ENCODE measurements around the gene FOXK1. TPM values are rescaled to one million over a fixed set of nuclear protein-coding genes. Genes with fewer than 3 reads are reported as not detected.

Gene FOXK1
- total RNA-seq (2014; rRNA removed; shearing (Covaris generic)): 12.7 and 13.9 TPM in 2 replicates
- polyA plus RNA-seq (2016; fragmentation: Nextera tagmentation; extraction: Ambion mirVana): 2.0 and 2.3 TPM in 2 replicates
- long read RNA-seq, partial matches to known transcripts: 1 of 1 reads
- long read RNA-seq, other reads (novel, unspliced or antisense): 0 of 1 reads

DNA sequence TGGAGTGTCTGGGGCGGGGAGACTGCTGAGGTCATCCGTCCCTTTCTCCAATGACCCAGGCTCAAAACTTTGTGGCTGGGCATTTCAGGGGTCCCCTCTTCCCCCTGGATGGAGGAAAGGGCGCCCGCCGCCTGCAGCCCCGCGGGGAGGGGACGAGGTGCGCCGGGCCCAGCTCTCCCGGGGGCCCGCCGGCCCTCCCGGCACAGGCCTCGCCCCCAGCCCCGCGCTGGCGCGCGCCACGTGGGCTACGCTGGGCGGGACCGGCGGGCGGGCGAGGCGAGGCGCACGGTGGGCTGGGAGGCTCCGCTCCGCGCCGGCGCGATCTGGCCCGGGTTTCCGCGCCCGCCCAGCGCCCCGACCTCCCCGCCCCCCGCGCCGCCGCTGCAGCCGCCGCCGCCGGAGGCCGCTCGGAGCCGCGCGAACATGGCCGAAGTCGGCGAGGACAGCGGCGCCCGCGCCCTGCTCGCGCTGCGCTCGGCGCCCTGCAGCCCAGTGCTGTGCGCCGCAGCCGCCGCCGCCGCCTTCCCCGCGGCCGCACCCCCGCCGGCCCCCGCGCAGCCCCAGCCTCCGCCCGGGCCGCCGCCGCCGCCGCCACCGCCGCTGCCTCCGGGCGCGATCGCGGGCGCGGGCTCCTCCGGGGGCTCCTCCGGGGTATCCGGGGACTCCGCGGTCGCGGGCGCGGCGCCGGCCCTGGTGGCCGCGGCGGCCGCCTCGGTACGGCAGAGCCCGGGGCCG is at the start of gene FOXK1:
FOXK1 (plus strand) TSS at position 410 of the 735 bp plus-strand sequence; CDS start at position 424, 14 bp downstream.
- H4K20me1 ChIP-seq (replicated peaks; ENCODE audit: insufficient read depth): peaks cover 36% of the 10 kb centered on the region
- H3K79me2 ChIP-seq (replicated peaks; ENCODE audit: insufficient read depth): peaks cover 25% of the 10 kb centered on the region
- H3K4me1 ChIP-seq (ENCODE audit: insufficient read depth): peaks cover 7% of the 10 kb centered on the region; the same call in 1 of the 2 replicates
- peaks cover 2% of the 10 kb centered on the region; the same call in 1 of the 3 replicates for H3K36me3 Mint-ChIP-seq (ENCODE audit: low read depth)
- TF ChIP-seq, protein P1, sequence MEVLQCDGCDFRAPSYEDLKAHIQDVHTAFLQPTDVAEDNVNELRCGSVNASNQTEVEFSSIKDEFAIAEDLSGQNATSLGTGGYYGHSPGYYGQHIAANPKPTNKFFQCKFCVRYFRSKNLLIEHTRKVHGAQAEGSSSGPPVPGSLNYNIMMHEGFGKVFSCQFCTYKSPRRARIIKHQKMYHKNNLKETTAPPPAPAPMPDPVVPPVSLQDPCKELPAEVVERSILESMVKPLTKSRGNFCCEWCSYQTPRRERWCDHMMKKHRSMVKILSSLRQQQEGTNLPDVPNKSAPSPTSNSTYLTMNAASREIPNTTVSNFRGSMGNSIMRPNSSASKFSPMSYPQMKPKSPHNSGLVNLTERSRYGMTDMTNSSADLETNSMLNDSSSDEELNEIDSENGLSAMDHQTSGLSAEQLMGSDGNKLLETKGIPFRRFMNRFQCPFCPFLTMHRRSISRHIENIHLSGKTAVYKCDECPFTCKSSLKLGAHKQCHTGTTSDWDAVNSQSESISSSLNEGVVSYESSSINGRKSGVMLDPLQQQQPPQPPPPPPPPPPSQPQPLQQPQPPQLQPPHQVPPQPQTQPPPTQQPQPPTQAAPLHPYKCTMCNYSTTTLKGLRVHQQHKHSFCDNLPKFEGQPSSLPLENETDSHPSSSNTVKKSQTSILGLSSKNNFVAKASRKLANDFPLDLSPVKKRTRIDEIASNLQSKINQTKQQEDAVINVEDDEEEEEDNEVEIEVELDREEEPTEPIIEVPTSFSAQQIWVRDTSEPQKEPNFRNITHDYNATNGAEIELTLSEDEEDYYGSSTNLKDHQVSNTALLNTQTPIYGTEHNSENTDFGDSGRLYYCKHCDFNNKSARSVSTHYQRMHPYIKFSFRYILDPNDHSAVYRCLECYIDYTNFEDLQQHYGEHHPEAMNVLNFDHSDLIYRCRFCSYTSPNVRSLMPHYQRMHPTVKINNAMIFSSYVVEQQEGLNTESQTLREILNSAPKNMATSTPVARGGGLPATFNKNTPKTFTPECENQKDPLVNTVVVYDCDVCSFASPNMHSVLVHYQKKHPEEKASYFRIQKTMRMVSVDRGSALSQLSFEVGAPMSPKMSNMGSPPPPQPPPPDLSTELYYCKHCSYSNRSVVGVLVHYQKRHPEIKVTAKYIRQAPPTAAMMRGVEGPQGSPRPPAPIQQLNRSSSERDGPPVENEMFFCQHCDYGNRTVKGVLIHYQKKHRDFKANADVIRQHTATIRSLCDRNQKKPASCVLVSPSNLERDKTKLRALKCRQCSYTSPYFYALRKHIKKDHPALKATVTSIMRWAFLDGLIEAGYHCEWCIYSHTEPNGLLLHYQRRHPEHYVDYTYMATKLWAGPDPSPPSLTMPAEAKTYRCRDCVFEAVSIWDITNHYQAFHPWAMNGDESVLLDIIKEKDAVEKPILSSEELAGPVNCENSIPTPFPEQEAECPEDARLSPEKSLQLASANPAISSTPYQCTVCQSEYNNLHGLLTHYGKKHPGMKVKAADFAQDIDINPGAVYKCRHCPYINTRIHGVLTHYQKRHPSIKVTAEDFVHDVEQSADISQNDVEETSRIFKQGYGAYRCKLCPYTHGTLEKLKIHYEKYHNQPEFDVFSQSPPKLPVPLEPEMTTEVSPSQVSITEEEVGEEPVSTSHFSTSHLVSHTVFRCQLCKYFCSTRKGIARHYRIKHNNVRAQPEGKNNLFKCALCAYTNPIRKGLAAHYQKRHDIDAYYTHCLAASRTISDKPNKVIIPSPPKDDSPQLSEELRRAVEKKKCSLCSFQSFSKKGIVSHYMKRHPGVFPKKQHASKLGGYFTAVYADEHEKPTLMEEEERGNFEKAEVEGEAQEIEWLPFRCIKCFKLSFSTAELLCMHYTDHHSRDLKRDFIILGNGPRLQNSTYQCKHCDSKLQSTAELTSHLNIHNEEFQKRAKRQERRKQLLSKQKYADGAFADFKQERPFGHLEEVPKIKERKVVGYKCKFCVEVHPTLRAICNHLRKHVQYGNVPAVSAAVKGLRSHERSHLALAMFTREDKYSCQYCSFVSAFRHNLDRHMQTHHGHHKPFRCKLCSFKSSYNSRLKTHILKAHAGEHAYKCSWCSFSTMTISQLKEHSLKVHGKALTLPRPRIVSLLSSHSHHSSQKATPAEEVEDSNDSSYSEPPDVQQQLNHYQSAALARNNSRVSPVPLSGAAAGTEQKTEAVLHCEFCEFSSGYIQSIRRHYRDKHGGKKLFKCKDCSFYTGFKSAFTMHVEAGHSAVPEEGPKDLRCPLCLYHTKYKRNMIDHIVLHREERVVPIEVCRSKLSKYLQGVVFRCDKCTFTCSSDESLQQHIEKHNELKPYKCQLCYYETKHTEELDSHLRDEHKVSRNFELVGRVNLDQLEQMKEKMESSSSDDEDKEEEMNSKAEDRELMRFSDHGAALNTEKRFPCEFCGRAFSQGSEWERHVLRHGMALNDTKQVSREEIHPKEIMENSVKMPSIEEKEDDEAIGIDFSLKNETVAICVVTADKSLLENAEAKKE (CRISPR knock-in tag; IDR thresholded peaks at IDR 0.05): no peak
- TF ChIP-seq POLR2AphosphoS5 (IDR thresholded peaks at IDR 0.05; ENCODE audit: low read depth) (no peak), ZNF331 (CRISPR knock-in tag; IDR thresholded peaks at IDR 0.05; ENCODE audit: low read depth) (no peak)
- TF ChIP-seq, protein P2, sequence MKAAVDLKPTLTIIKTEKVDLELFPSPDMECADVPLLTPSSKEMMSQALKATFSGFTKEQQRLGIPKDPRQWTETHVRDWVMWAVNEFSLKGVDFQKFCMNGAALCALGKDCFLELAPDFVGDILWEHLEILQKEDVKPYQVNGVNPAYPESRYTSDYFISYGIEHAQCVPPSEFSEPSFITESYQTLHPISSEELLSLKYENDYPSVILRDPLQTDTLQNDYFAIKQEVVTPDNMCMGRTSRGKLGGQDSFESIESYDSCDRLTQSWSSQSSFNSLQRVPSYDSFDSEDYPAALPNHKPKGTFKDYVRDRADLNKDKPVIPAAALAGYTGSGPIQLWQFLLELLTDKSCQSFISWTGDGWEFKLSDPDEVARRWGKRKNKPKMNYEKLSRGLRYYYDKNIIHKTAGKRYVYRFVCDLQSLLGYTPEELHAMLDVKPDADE (IDR thresholded peaks at IDR 0.05): no peak
- 0 out of 2 replicates have a peak within 1 kb of the TSS, but pooled peaks have one; percentile 43 for H2AFZ ChIP-seq
- no peak within 1 kb of the TSS; the same call in 1 of the 2 replicates for H3K27ac Mint-ChIP-seq
- peak within 1 kb of the TSS; percentile 78 for H3K4me2 ChIP-seq
- peaks cover 22% of the 10 kb centered on the region; the same call in 2 of the 3 replicates for H3K9me3 Mint-ChIP-seq
- ATAC-seq (peak; percentile 62), DNase-seq (ENCODE audit: low spot score) (peak; percentile 81)
- H3K36me3 ChIP-seq (ENCODE audit: insufficient read depth): no peaks in the 10 kb centered on the region
- H3K4me3 ChIP-seq: peak within 1 kb of the TSS; percentile 67
- peaks cover 11% of the 10 kb centered on the region for H3K4me1 Mint-ChIP-seq
- 0 out of 2 replicates have a peak, but pooled peaks cover 2% of the 10 kb centered on the region for H3K9me2 ChIP-seq (ENCODE audit: insufficient read depth)
- H3F3A ChIP-seq (replicated peaks; ENCODE audit: low read depth): no peaks in the 10 kb centered on the region
- peaks cover 28% of the 10 kb centered on the region for H3K27me3 Mint-ChIP-seq (ENCODE audit: insufficient read depth, low read depth, poor library complexity)
- peak within 1 kb of the TSS; percentile 68 for H3K4me3 Mint-ChIP-seq
- H3K27ac ChIP-seq (ENCODE audit: low read depth): no peak within 1 kb of the TSS
- peaks cover 24% of the 10 kb centered on the region for H3K27me3 ChIP-seq (ENCODE audit: insufficient read depth)
